ENCODE results near the gene MKRN2.
"Not testable (repeated sequence)": the region's sequence is repeated elsewhere in the genome, so short reads cannot be mapped to it uniquely, and the experiment has no call there.

MKRN2 gene

GRCh38 chr3:12522721-12523120 is 34.2 kb upstream of the MKRN2 start:
- H3K4me3 ChIP-seq (ENCODE audit: low read depth, low read length): no peak overlapping the region
- no peak for DNase-seq (ENCODE audit: low read depth)
- TF ChIP-seq POLR2A (IDR thresholded peaks at IDR 0.05; ENCODE audit: extremely low read depth, insufficient read length): no peak
- TF ChIP-seq CTCF (IDR thresholded peaks at IDR 0.05; ENCODE audit: low read depth, low read length): no peak
- TF ChIP-seq MYC (IDR thresholded peaks at IDR 0.05; ENCODE audit: low read depth, low read length): no peak
- TF ChIP-seq, protein P1, sequence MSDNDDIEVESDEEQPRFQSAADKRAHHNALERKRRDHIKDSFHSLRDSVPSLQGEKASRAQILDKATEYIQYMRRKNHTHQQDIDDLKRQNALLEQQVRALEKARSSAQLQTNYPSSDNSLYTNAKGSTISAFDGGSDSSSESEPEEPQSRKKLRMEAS (IDR thresholded peaks at IDR 0.05; ENCODE audit: low read depth, low read length): no peak

- TF ChIP-seq, protein P1 (IDR thresholded peaks at IDR 0.05; ENCODE audit: low read depth, low read length): no peak
- TF ChIP-seq CTCF (IDR thresholded peaks at IDR 0.05; ENCODE audit: low read depth, low read length): no peak
- no peak for TF ChIP-seq POLR2A (IDR thresholded peaks at IDR 0.05; ENCODE audit: extremely low read depth, insufficient read length)
- TF ChIP-seq MYC (IDR thresholded peaks at IDR 0.05; ENCODE audit: low read depth, low read length): no peak
- no peak for DNase-seq (ENCODE audit: low read depth)
- no peak overlapping the region for H3K4me3 ChIP-seq (ENCODE audit: low read depth, low read length)
Measured at GRCh38 chr3:12527757-12528143, 29.1 kb upstream of the MKRN2 start.

GRCh38 chr3:12532182-12532581 is 24.7 kb upstream of the MKRN2 start:
- no peak for DNase-seq (ENCODE audit: low read depth)
- H3K4me3 ChIP-seq (ENCODE audit: low read depth, low read length): no peak overlapping the region
- TF ChIP-seq CTCF (IDR thresholded peaks at IDR 0.05; ENCODE audit: low read depth, low read length) (no peak), MYC (IDR thresholded peaks at IDR 0.05; ENCODE audit: low read depth, low read length) (no peak), POLR2A (IDR thresholded peaks at IDR 0.05; ENCODE audit: extremely low read depth, insufficient read length) (no peak)
- TF ChIP-seq, protein P1 (IDR thresholded peaks at IDR 0.05; ENCODE audit: low read depth, low read length): no peak

DNA sequence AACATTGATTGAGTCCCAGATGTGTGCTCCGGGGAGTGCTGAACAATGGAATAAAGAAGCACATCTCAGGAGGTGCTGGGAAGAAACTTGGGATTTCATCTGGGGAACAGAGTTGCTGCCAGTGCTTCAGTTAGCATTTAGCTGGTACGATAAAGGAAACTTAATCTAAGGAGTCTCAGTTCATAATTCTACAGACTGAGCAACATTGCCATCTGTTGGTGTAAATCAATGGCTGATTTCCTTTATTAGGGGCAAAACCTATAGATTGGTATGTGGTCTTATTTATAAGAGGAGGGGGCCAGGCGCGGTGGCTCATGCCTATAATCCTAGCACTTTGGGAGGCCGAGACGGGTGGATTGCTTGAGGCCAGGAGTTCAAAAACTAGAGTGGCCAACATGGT is 20.5 kb upstream of the MKRN2 start:
- DNase-seq (ENCODE audit: low read depth): no peak
- TF ChIP-seq CTCF (IDR thresholded peaks at IDR 0.05; ENCODE audit: low read depth, low read length) (no peak), POLR2A (IDR thresholded peaks at IDR 0.05; ENCODE audit: extremely low read depth, insufficient read length) (no peak), MYC (IDR thresholded peaks at IDR 0.05; ENCODE audit: low read depth, low read length) (no peak)
- TF ChIP-seq, protein P1 (IDR thresholded peaks at IDR 0.05; ENCODE audit: low read depth, low read length): no peak
- H3K4me3 ChIP-seq (ENCODE audit: low read depth, low read length): no peak overlapping the region

DNA sequence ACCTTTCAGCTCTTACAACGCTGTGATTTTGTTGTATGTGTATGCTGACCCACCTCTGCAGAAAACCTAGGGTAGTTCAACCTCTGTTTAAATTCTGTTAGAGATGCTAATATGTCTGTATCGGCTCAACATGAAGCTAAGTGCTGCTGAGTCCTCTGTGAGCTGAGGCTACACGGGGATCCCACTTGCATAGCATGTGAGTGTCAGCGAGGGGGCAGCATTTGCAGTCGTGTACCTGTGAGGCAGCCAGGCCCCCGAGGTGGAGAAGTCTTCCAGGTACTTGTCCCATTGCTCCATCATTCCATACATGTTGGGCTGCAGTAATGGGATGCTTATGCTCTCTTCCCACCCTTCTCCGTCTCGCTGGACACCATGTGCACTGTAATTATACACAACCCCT is 15.3 kb upstream of the MKRN2 start:
- H3K4me3 ChIP-seq (ENCODE audit: low read depth, low read length): no peak overlapping the region
- TF ChIP-seq POLR2A (IDR thresholded peaks at IDR 0.05; ENCODE audit: extremely low read depth, insufficient read length) (no peak), CTCF (IDR thresholded peaks at IDR 0.05; ENCODE audit: low read depth, low read length) (no peak), MYC (IDR thresholded peaks at IDR 0.05; ENCODE audit: low read depth, low read length) (no peak)
- TF ChIP-seq, protein P1 (IDR thresholded peaks at IDR 0.05; ENCODE audit: low read depth, low read length): no peak
- no peak for DNase-seq (ENCODE audit: low read depth)

- not testable (repeated sequence) for DNase-seq (ENCODE audit: low read depth); H3K4me3 ChIP-seq (ENCODE audit: low read depth, low read length)
Measured at GRCh38 chr3:12543497-12543896, 13.4 kb upstream of the MKRN2 start.

Data from NB4 (cell line).